ENCODE results near the gene NPTXR. TPM values are rescaled to one million over a fixed set of nuclear protein-coding genes. Genes with fewer than 3 reads are reported as not detected.

Gene NPTXR
- total RNA-seq, 1 donor, result 0.86 TPM

GRCh38 chr22:38783095-38783615 is 60.7 kb downstream of the NPTXR start:
- H3K4me3 ChIP-seq (ENCODE audit: low read depth, low read length), result no peak overlapping the region
- no peak for TF ChIP-seq CTCF (IDR thresholded peaks at IDR 0.05; ENCODE audit: insufficient read depth, low read depth, low read length)
- no peak for DNase-seq (ENCODE audit: low read depth)

GRCh38 chr22:38782402-38783094 is 61.3 kb downstream of the NPTXR start:
- no peak overlapping the region for H3K4me3 ChIP-seq (ENCODE audit: low read depth, low read length)

GRCh38 chr22:38781033-38781432 is 62.8 kb downstream of the NPTXR start:
- no peak overlapping the region for H3K4me3 ChIP-seq (ENCODE audit: low read depth, low read length)
- no peak for DNase-seq (ENCODE audit: low read depth)
- TF ChIP-seq CTCF (IDR thresholded peaks at IDR 0.05; ENCODE audit: insufficient read depth, low read depth, low read length), result no peak

More at GRCh38 chr22:38782402-38783094, 61.3 kb downstream of the NPTXR start:
- no peak for TF ChIP-seq CTCF (IDR thresholded peaks at IDR 0.05; ENCODE audit: insufficient read depth, low read depth, low read length)
- DNase-seq (ENCODE audit: low read depth), result peak; percentile 60

- DNase-seq (ENCODE audit: low read depth), result no peak
- TF ChIP-seq CTCF (IDR thresholded peaks at IDR 0.05; ENCODE audit: insufficient read depth, low read depth, low read length), result no peak
- no peak overlapping the region for H3K4me3 ChIP-seq (ENCODE audit: low read depth, low read length)
Measured at GRCh38 chr22:38777087-38777671, 66.6 kb downstream of the NPTXR start.

GRCh38 chr22:38776086-38776485 is 67.7 kb downstream of the NPTXR start:
- DNase-seq (ENCODE audit: low read depth), result no peak
- TF ChIP-seq CTCF (IDR thresholded peaks at IDR 0.05; ENCODE audit: insufficient read depth, low read depth, low read length), result no peak
- no peak overlapping the region for H3K4me3 ChIP-seq (ENCODE audit: low read depth, low read length)

GRCh38 chr22:38775656-38776055 is 68.2 kb downstream of the NPTXR start:
- no peak overlapping the region for H3K4me3 ChIP-seq (ENCODE audit: low read depth, low read length)
- DNase-seq (ENCODE audit: low read depth), result no peak
- no peak for TF ChIP-seq CTCF (IDR thresholded peaks at IDR 0.05; ENCODE audit: insufficient read depth, low read depth, low read length)
